Dermis blood vessel endothelial cell (primary cell): Measurements from ENCODE around the gene PCGF3. TPM values are rescaled to one million over a fixed set of nuclear protein-coding genes. Genes with fewer than 3 reads are reported as not detected.
A peak's percentile ranks its signal among the peaks of the same experiment; 100 is the strongest.
"Not testable (repeated sequence)": the region's sequence is repeated elsewhere in the genome, so short reads cannot be mapped to it uniquely, and the experiment has no call there.

Experiments used
- DNase-seq: peaks from one replicate; pipeline ENCODE4 v3.0.0; 2010
- total RNA-seq: library from RNA; depleted of rRNA; stranded (reverse); fragments of >200 nt; gene quantifications from 2 replicates; pipeline ENCODE4 v1.2.3, GENCODE V29; 2014

Gene PCGF3
- total RNA-seq, 1 donor from 2014 or later: 64.3 TPM

GRCh38 chr4:766559-767283 is 61.1 kb downstream of the PCGF3 start:
- no peak for DNase-seq

- no peak for DNase-seq
Measured at GRCh38 chr4:768076-768475, 62.4 kb downstream of the PCGF3 start.

DNA sequence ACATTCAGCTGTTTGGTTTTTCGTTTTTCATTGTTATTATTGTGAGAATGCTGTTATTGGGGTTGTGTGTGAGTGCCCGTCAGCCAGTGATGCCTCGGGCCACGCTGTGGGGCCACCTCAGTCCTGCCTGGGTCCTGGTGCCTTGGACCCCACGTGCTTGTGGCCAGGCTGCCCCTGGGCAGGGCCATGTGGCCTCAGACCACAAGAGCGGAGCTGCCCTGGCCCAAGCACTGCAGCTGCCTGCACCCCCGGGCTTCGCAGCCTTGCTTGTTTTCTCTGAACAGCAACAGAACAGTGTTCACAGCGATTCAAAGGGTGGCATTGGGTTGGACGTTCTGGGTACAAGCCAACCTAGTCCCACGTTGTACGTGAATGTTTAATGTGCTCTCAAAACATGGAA is 63.4 kb downstream of the PCGF3 start:
- DNase-seq: no peak

DNA sequence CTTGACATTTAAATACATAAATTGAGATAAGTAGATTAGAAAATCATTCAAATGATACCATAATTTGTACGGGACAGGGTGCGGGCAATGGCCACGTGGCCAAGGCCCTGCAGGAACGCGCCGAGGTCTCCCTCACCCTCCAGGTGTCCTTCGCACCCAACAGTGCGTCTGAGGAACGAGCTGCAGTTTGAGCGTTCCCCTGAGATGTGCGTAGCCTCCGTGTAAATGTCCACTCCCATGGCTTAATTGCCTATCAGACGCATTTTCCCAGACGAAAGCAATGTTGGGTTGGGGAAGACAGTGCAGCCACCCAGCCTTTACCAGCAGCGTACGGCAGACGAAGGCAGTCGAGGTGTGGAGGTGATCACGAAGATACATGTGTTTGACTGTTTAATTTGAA is 63.9 kb downstream of the PCGF3 start:
- DNase-seq: no peak

DNA sequence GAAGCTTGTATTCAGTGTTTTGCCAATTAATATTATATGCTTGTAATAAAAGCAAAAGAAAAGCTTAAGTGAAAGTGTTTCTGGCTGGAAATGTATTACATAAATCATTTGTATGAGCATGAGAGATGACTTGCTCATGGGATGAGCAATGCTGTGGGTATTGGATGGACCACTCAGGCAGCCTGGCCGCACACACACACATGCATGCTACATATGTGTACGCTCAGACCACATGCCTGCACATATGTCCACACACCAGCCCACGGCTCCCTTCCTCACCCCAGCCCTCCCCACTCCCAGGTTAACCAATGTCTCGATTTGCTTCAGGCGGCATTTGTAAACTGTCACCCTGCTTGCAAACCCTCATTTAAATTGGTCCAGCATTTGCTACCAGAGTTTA is 64.4 kb downstream of the PCGF3 start:
- DNase-seq: no peak

DNA sequence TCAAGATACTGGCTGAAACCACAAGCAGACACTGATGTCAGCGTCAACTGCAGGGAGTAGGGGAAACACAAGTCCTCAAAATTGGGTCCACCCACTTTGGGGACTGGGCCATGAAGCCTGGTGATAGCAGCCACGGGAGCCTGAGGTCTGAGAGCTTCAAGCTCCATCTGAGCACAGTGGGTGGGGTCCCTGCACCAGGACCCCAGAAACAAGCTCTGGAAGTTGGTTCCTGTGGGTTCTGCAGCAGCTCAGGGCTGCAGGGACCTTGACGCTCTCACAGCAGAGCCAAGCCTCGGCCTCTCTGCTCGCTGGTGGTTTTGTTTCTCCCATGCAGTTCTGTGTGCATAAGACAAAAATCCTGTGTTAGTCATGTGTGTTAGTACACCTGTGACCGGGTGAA is 65.8 kb downstream of the PCGF3 start:
- no peak for DNase-seq

GRCh38 chr4:772118-772517 is 66.5 kb downstream of the PCGF3 start:
- no peak for DNase-seq

DNA sequence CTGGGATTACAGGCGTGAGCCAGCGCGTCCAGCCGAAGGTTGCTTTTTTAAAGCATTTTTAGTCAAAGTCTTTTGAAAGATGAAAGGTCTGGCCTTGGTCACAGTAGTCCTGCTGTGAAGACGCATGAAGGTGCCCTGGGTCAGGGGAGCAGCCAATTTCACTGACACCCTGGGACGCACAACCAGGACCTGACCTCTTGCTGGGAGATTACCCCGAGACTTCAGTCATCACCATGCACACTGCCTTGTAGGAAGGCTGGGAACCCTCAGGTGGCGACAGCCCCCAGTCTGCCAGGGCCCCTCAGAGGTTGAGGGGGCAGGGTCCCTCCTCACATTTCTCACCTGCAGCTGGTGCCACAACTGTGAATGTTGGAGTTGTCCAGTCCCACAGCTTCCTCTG is 67.1 kb downstream of the PCGF3 start:
- no peak for DNase-seq

DNA sequence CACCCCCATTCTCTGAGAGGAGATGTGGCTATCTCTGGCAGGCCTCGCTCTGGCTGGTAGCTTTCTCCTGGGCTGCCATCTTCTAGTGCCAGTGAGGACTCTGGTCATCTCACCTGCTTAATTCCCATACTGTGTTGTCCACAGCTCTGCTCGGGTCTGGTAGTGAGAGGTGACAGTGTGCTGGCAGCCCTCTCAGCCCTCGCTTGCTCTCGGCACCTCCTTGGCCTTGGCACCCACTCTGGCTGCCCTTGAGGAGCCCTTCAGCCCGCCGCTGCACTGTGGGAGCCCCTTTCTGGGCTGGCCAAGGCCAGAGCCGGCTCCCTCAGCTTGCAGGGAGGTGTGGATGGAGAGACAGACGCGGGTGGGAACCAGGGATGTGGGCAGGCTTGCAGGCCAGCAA is 67.6 kb downstream of the PCGF3 start:
- no peak for DNase-seq

GRCh38 chr4:774419-775092 is 68.9 kb downstream of the PCGF3 start:
- DNase-seq: not testable (repeated sequence)

DNA sequence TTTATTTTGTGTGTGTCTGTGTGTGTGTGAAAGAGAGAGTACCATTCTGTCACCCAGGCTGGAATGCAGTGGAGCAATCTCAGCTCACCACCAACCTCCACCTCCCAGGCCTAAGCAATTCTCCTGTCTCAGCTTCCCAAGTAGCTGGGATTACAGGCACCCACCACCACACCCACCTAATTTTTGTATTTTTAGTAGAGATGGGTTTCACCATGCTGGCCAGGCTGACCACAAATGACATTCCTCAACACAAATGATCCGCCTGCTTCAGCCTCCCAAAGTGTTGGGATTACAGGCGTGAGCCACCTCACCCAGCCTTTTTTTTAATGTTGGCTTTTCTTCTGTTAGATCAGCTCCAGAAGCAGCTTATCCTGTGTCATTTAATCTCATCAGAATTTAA is 69.9 kb downstream of the PCGF3 start:
- DNase-seq: not testable (repeated sequence)

DNA sequence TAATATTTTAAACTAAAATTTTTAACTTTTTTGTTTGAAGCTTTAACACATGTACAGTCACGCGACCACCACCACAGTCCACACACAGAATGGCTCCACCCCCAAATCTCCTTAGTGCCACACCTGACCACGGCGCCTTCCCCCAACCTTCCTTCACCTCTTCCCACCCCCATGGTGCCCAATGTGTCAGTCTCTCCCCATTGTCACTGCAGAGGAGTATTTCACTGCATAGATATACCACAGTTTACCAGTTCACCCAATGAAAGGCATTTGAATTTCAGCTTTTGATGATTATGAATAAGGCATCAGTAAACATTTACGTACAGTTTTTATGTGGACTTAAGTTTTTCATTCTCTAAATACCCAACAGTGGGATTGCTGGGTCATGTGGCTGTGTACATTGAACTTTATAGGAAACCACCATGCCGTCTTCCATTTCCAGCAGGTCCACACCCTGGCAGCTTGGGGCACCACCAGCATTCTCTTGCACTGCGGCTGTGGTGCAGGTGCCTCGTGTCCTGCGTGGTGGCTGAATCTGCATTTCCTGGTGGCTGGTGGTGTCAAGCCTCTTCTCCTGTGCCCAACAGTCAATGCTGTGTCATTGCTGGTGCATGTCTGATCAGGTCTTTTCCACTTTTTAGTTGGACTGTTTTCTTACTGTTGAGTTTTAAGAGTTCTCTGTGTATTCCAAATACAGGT is 71.3 kb downstream of the PCGF3 start:
- no peak for DNase-seq

- no peak for DNase-seq
Measured at GRCh38 chr4:777520-778262, 72.1 kb downstream of the PCGF3 start.

- no peak for DNase-seq
Measured at GRCh38 chr4:779555-779954, 73.9 kb downstream of the PCGF3 start.

DNA sequence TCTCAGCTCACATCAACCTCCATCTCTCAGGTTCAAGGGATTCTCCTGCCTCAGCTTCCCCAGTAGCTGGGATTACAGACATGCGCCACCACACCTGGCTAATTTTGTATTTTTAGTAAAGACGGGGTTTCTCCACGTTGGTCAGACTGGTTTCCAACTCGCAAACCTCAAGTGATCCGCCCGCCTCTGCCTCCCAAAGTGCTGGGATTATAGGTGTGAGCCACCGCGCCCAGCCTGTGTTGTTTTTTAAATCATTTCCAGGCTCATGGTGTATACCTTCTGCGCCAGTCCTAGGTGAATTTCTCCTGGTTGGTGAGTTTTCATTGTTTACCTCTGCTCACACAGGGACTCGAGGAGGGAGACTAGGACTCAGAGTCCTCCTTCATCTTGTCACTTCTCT is 74.6 kb downstream of the PCGF3 start:
- DNase-seq: not testable (repeated sequence)

- DNase-seq: peak; percentile 37
Measured at GRCh38 chr4:780716-781492, 75.3 kb downstream of the PCGF3 start.

- DNase-seq: peak; percentile 99
Measured at GRCh38 chr4:781493-782216, 76.0 kb downstream of the PCGF3 start.

- no peak for DNase-seq
Measured at GRCh38 chr4:784401-785331, 79.0 kb downstream of the PCGF3 start.

DNA sequence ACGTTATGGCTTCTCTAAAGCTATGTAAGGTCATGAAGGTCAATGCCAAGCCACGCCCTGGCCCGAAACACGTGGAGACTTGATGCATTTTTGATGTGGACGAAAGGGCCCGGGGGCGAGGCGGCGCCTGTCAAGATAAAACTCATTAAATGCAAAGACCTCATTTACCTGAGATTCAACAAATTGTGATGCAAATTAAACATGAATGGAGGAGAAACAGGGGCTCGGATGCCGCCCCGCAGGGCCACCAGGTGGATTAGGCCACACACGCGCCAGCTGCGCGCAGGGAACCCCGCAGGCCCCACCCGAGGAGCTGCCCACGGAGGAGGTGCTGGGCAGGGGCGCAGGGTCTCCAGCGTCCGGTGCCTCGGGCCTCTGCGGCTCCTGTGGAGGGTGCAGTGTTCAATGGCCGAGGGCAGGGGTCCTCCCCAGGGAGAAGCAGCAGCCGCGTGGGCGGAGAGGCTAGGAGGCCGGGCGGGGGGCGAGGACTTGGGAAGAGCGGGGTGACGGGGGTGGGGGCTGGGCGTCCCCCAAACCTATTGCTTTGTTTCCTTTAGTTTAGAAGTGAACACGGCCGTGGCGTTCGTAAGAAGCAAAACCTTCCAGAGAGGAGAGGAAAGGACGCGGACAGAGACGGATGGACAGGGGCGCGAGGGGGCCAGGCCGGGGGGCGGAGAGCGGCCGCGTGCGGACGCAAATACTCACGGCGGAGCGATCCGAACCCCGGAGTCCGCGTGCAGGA is 79.9 kb downstream of the PCGF3 start:
- no peak for DNase-seq
